CD4-positive, alpha-beta T cell treated with Interleukin-15 for 1 hour (primary cell): ENCODE measurements around the gene ABLIM2.
"Not testable (repeated sequence)": the region's sequence is repeated elsewhere in the genome, so short reads cannot be mapped to it uniquely, and the experiment has no call there.

Experiments used
- DNase-seq: peaks from one replicate; pipeline ENCODE4 v3.0.0-alpha.2; 2020

Gene ABLIM2

GRCh38 chr4:8155660-8156421 is 2.8 kb downstream of the ABLIM2 start:
- DNase-seq = no peak

GRCh38 chr4:8155048-8155447 is 3.6 kb downstream of the ABLIM2 start:
- no peak for DNase-seq

GRCh38 chr4:8153441-8153840 is 5.2 kb downstream of the ABLIM2 start:
- no peak for DNase-seq

- no peak for DNase-seq
These were observed 5.8 kb downstream of the ABLIM2 start for GRCh38 chr4:8152865-8153257.

- no peak for DNase-seq
These were observed 6.3 kb downstream of the ABLIM2 start for GRCh38 chr4:8152090-8152864.

- no peak for DNase-seq
These were observed 7.4 kb downstream of the ABLIM2 start for GRCh38 chr4:8151165-8151650.

- DNase-seq = no peak
These were observed 8.2 kb downstream of the ABLIM2 start for GRCh38 chr4:8150152-8151090.

- DNase-seq = no peak
These were observed 8.9 kb downstream of the ABLIM2 start for GRCh38 chr4:8149664-8150063.

GRCh38 chr4:8148785-8149435 is 9.7 kb downstream of the ABLIM2 start:
- DNase-seq = no peak

- DNase-seq = no peak
These were observed 10.5 kb downstream of the ABLIM2 start for GRCh38 chr4:8148159-8148558.

GRCh38 chr4:8147231-8147970 is 11.2 kb downstream of the ABLIM2 start:
- DNase-seq = no peak

GRCh38 chr4:8146157-8146556 is 12.5 kb downstream of the ABLIM2 start:
- DNase-seq = no peak

GRCh38 chr4:8144359-8144758 is 14.3 kb downstream of the ABLIM2 start:
- no peak for DNase-seq

GRCh38 chr4:8143392-8144140 is 15.0 kb downstream of the ABLIM2 start:
- no peak for DNase-seq

GRCh38 chr4:8142556-8142955 is 16.1 kb downstream of the ABLIM2 start:
- DNase-seq = no peak

- no peak for DNase-seq
These were observed 16.7 kb downstream of the ABLIM2 start for GRCh38 chr4:8141935-8142334.

GRCh38 chr4:8140915-8141314 is 17.7 kb downstream of the ABLIM2 start:
- DNase-seq = no peak

- not testable (repeated sequence) for DNase-seq
These were observed 18.9 kb downstream of the ABLIM2 start for GRCh38 chr4:8139726-8140125.

GRCh38 chr4:8136972-8137710 is 21.5 kb downstream of the ABLIM2 start:
- no peak for DNase-seq

- no peak for DNase-seq
These were observed 22.1 kb downstream of the ABLIM2 start for GRCh38 chr4:8136529-8136928.
